Measurements from ENCODE around the gene CCDC91. TPM values are rescaled to one million over a fixed set of nuclear protein-coding genes. Genes with fewer than 3 reads are reported as not detected.

Gene CCDC91
- polyA plus RNA-seq, 2 of the 4 experiments (the other 2 are of a cell fraction) = 26.0 to 48.1 TPM

- WGBS (ENCODE audit: missing lambda C conversion rate) = 88% methylated on average over 3 of the region's 3 CpGs
- ATAC-seq = no peak
- CTCF ChIA-PET = no interaction called here
- POLR2A ChIA-PET = no interaction called here
- Histone ChIP-seq H3K4me3 (no peak overlapping the region), H3K4me2 (no peak overlapping the region), H3K4me1 (no peaks in the 10 kb centered on the region), H3K27ac (no peak overlapping the region), H3K9me3 (no peaks in the 10 kb centered on the region)
- DNase-seq (ENCODE audit: low read depth in 1 of 2, low spot score in 1 of 2) = no peak
- FAIRE-seq = no peak
- TF ChIP-seq HEYL (CRISPR knock-in tag; IDR thresholded peaks at IDR 0.05) = no peak
- TF ChIP-seq HOXA7 (CRISPR knock-in tag; IDR thresholded peaks at IDR 0.05) = no peak
- no peak for TF ChIP-seq RARB (CRISPR knock-in tag; IDR thresholded peaks at IDR 0.05)
- no peak for TF ChIP-seq HOXB13 (CRISPR knock-in tag; IDR thresholded peaks at IDR 0.05; ENCODE audit: low read depth)
- no peak for TF ChIP-seq RNF2 (IDR thresholded peaks at IDR 0.05; ENCODE audit: borderline replicate concordance, low read depth)
- no peak for TF ChIP-seq CBX2 (IDR thresholded peaks at IDR 0.05; ENCODE audit: borderline replicate concordance, low read depth)
- no peak for TF ChIP-seq PHF8 (IDR thresholded peaks at IDR 0.05; ENCODE audit: borderline replicate concordance, low read depth)
- TF ChIP-seq GATA3 (IDR thresholded peaks at IDR 0.05; ENCODE audit: borderline replicate concordance) = no peak
- TF ChIP-seq BHLHE40 (IDR thresholded peaks at IDR 0.05; ENCODE audit: low read depth, low read length) = no peak
- TF ChIP-seq ZFP36 (IDR thresholded peaks at IDR 0.05; ENCODE audit: borderline replicate concordance, partially characterized antibody) = no peak
- TF ChIP-seq POLR2A (IDR thresholded peaks at IDR 0.05; ENCODE audit: low read length) = no peak
Observed at GRCh38 chr12:28239918-28240317, 49.7 kb downstream of the CCDC91 start.

GRCh38 chr12:28240853-28241252 is 50.6 kb downstream of the CCDC91 start:
- no peak for FAIRE-seq
- ChIA-PET CTCF (no interaction called here), POLR2A (no interaction called here)
- H3K27ac ChIP-seq = no peak overlapping the region
- no peaks in the 10 kb centered on the region for H3K4me1 ChIP-seq
- no peak overlapping the region for H3K4me3 ChIP-seq
- ATAC-seq = no peak
- H3K4me2 ChIP-seq = no peak overlapping the region
- TF ChIP-seq NFE2L2 (conservative IDR thresholded peaks at IDR 0.05; ENCODE audit: low read length) (no peak), BCL3 (IDR thresholded peaks at IDR 0.05) (no peak), RCOR1 (IDR thresholded peaks at IDR 0.05; ENCODE audit: low read depth, low read length) (no peak), EHF (CRISPR knock-in tag; IDR thresholded peaks at IDR 0.05) (no peak), MYC (IDR thresholded peaks at IDR 0.05; ENCODE audit: borderline replicate concordance, low read length) (no peak), MAFK (IDR thresholded peaks at IDR 0.05; ENCODE audit: partially characterized antibody) (no peak), RFX5 (IDR thresholded peaks at IDR 0.05) (no peak), HMGXB4 (CRISPR knock-in tag; IDR thresholded peaks at IDR 0.05; ENCODE audit: borderline replicate concordance) (no peak), ZNF302 (CRISPR knock-in tag; IDR thresholded peaks at IDR 0.05) (no peak), MAX (IDR thresholded peaks at IDR 0.05) (no peak), GATA3 (IDR thresholded peaks at IDR 0.05; ENCODE audit: borderline replicate concordance) (no peak), ATOH8 (CRISPR knock-in tag; IDR thresholded peaks at IDR 0.05; ENCODE audit: low read depth) (no peak)
- no peaks in the 10 kb centered on the region for H3K9me3 ChIP-seq
- DNase-seq (ENCODE audit: low read depth in 1 of 2, low spot score in 1 of 2) = no peak

GRCh38 chr12:28242129-28242495 is 51.9 kb downstream of the CCDC91 start:
- H3K4me3 ChIP-seq = no peak overlapping the region
- ChIA-PET POLR2A (no interaction called here), CTCF (interaction anchor here (0.6 kb wide), 1 partner anchor 15 kb away, joined by 3 read pairs; no protein-coding TSS in a partner anchor)
- H3K4me2 ChIP-seq = no peak overlapping the region
- no peak for TF ChIP-seq HMGXB4 (CRISPR knock-in tag; IDR thresholded peaks at IDR 0.05; ENCODE audit: borderline replicate concordance)
- TF ChIP-seq ESRRA (IDR thresholded peaks at IDR 0.05; ENCODE audit: borderline replicate concordance, low read length) = no peak
- no peak for TF ChIP-seq TFCP2L1 (CRISPR knock-in tag; IDR thresholded peaks at IDR 0.05)
- no peak for TF ChIP-seq TP53 (CRISPR knock-in tag; IDR thresholded peaks at IDR 0.05)
- no peak for TF ChIP-seq HDAC2 (IDR thresholded peaks at IDR 0.05)
- TF ChIP-seq HOXA7 (CRISPR knock-in tag; IDR thresholded peaks at IDR 0.05) = no peak
- TF ChIP-seq POLR2A (IDR thresholded peaks at IDR 0.05; ENCODE audit: low read length) = no peak
- DNase-seq (ENCODE audit: low read depth in 1 of 2, low spot score in 1 of 2) = no peak
- 91% methylated on average over 2 of the region's 2 CpGs for WGBS (ENCODE audit: missing lambda C conversion rate)
- H3K9me3 ChIP-seq = no peaks in the 10 kb centered on the region
- H3K27ac ChIP-seq = no peak overlapping the region
- ATAC-seq = no peak
- H3K4me1 ChIP-seq = no peaks in the 10 kb centered on the region
- FAIRE-seq = no peak

All from A549 (cell line).